Liver (tissue), 9 donors: ENCODE measurements around the gene KIF24. TPM values are rescaled to one million over a fixed set of nuclear protein-coding genes. Genes with fewer than 3 reads are reported as not detected.

Experiments
- DNase-seq: peaks from one replicate; pipeline ENCODE4 v3.0.0-alpha.2; 2017; ENCODE audit warnings: low spot score
- H3K27ac ChIP-seq, 2 donors: one replicate each; pipeline ENCODE4 v1.7.0; 2013; ENCODE audit warnings: inconsistent platforms in 2 of 2, low read length in 2 of 2, control low read depth in 1 of 2, low read depth in 1 of 2, mild to moderate bottlenecking in 1 of 2
- H3K27me3 ChIP-seq, 4 donors: one replicate each; pipeline versions ENCODE4 v1.6.1 to v1.7.0; 2013; ENCODE audit warnings: low read length in 3 of 4, inconsistent platforms in 1 of 4, mild to moderate bottlenecking in 1 of 4, moderate library complexity in 1 of 4; ENCODE audit not compliant: control insufficient read depth in 4 of 4, insufficient read depth in 4 of 4
- H3K36me3 ChIP-seq, 4 donors: one replicate each; pipeline versions ENCODE4 v1.6.1 to v1.7.0; 2013; ENCODE audit warnings: low read length in 3 of 4, mild to moderate bottlenecking in 3 of 4, low read depth in 1 of 4, moderate library complexity in 1 of 4; ENCODE audit not compliant: control insufficient read depth in 4 of 4, insufficient read depth in 3 of 4
- H3K4me1 ChIP-seq, 4 donors: one replicate each; pipeline versions ENCODE4 v1.6.1 to v1.7.0; 2013; ENCODE audit warnings: low read length in 3 of 4, mild to moderate bottlenecking in 3 of 4, moderate library complexity in 1 of 4; ENCODE audit not compliant: control insufficient read depth in 4 of 4, insufficient read depth in 4 of 4
- H3K4me3 ChIP-seq, 3 donors: one replicate each; pipeline versions ENCODE4 v1.6.1 to v1.7.0; 2013; ENCODE audit warnings: low read length in 3 of 3, control low read depth in 1 of 3, low read depth in 1 of 3, mild to moderate bottlenecking in 1 of 3
- H3K9ac ChIP-seq, 2 donors: one replicate each; pipeline ENCODE4 v1.7.0; 2013; ENCODE audit warnings: low read length in 2 of 2, mild to moderate bottlenecking in 2 of 2, moderate library complexity in 2 of 2, control low read depth in 1 of 2, low read depth in 1 of 2
- H3K9me3 ChIP-seq, 4 donors: one replicate each; pipeline versions ENCODE4 v1.6.1 to v1.7.0; 2013; ENCODE audit warnings: low read length in 3 of 4; ENCODE audit not compliant: control insufficient read depth in 4 of 4
- ATF3 ChIP-seq: IDR thresholded peaks from 2 replicates; pipeline ENCODE4 v1.6.1; 2016; ENCODE audit warnings: antibody characterized with exemption
- CTCF ChIP-seq: fragments of 150-350 bp; IDR thresholded peaks from 2 replicates; pipeline ENCODE4 v1.5.1; 2017; ENCODE audit warnings: improper control_type of control experiment, low read depth, low read length; ENCODE audit not compliant: missing input control
- EGR1 ChIP-seq, 2 donors: IDR thresholded peaks; 2 replicates each; pipeline ENCODE4 v1.6.1; 2016 to 2018; ENCODE audit warnings: antibody characterized with exemption in 2 of 2, low read depth in 2 of 2
- FOXA1 ChIP-seq: IDR thresholded peaks from 2 replicates; pipeline ENCODE4 v1.6.1; 2016; ENCODE audit warnings: antibody characterized with exemption
- FOXA2 ChIP-seq: IDR thresholded peaks from 2 replicates; pipeline ENCODE4 v1.6.1; 2016; ENCODE audit warnings: antibody characterized with exemption
- GABPA ChIP-seq, 2 donors: IDR thresholded peaks in 1 of 2; conservative IDR thresholded peaks in 1 of 2; 2 replicates each; pipeline ENCODE4 v1.6.1; 2016; ENCODE audit warnings: antibody characterized with exemption in 2 of 2, mild to moderate bottlenecking in 1 of 2, moderate library complexity in 1 of 2
- HNF4A ChIP-seq, 2 donors: conservative IDR thresholded peaks; 2 replicates each; pipeline ENCODE4 v1.6.1; 2016; ENCODE audit warnings: antibody characterized with exemption in 2 of 2, mild to moderate bottlenecking in 2 of 2
- HNF4G ChIP-seq: IDR thresholded peaks from 2 replicates; pipeline ENCODE4 v1.6.1; 2016; ENCODE audit warnings: antibody characterized with exemption
- JUND ChIP-seq, 2 donors: IDR thresholded peaks; 2 replicates each; pipeline ENCODE4 v1.6.1; 2016; ENCODE audit warnings: antibody characterized with exemption in 2 of 2
- MAX ChIP-seq: IDR thresholded peaks from 2 replicates; pipeline ENCODE4 v1.6.1; 2016; ENCODE audit warnings: antibody characterized with exemption
- NR2F2 ChIP-seq: IDR thresholded peaks from 2 replicates; pipeline ENCODE4 v1.6.1; 2016; ENCODE audit warnings: antibody characterized with exemption
- RAD21 ChIP-seq, 2 donors: IDR thresholded peaks; 2 replicates each; pipeline ENCODE4 v1.6.1; 2016; ENCODE audit warnings: antibody characterized with exemption in 2 of 2, mild to moderate bottlenecking in 2 of 2
- REST ChIP-seq: IDR thresholded peaks from 2 replicates; pipeline ENCODE4 v1.6.1; 2016; ENCODE audit warnings: antibody characterized with exemption, mild to moderate bottlenecking
- RXRA ChIP-seq, 2 donors: IDR thresholded peaks; 2 replicates each; pipeline ENCODE4 v1.6.1; 2017 to 2018; ENCODE audit warnings: antibody characterized with exemption in 2 of 2, mild to moderate bottlenecking in 1 of 2
- SP1 ChIP-seq: IDR thresholded peaks from 2 replicates; pipeline ENCODE4 v1.6.1; 2018; ENCODE audit warnings: antibody characterized with exemption, mild to moderate bottlenecking
- YY1 ChIP-seq: IDR thresholded peaks from 2 replicates; pipeline ENCODE4 v1.6.1; 2016; ENCODE audit warnings: antibody characterized with exemption, mild to moderate bottlenecking
- ZBTB33 ChIP-seq: IDR thresholded peaks from 2 replicates; pipeline ENCODE4 v1.6.1; 2016; ENCODE audit warnings: antibody characterized with exemption
- WGBS: extraction: QIAGEN DNeasy Blood & Tissue Kit; methylation state at CpG from one replicate; pipeline ENCODE4 v1.1.7; 2013; 5-methylcytosine and 5-hydroxymethylcytosine counted together
- polyA plus RNA-seq, 2 donors: library from polyadenylated mRNA; stranded (reverse) in 1 of 2; unstranded in 1 of 2; fragments of 200-250 nt in 1 of 2; fragments of >200 nt in 1 of 2; fragmentation: Nextera tagmentation in 1 of 2; extraction: Ambion mirVana in 1 of 2; gene quantifications; one replicate each; pipeline versions ENCODE4 v1.2.1 to v1.2.3, GENCODE V29; 2013 to 2015
- total RNA-seq, 2 donors: library from RNA; depleted of rRNA; stranded (reverse); fragments of >200 nt; gene quantifications; one replicate each; pipeline ENCODE4 v1.2.3, GENCODE V29; 2014
- donor health status: healthy.
- donor health status: healthy.
- donor health status: healthy.
- donor health status: healthy.
- donor health status: healthy.

Gene KIF24
- total and polyA plus RNA-seq, 4 donors, result 0.13 to 4.1 (median 0.20) TPM

GRCh38 chr9:34332076-34332964 is 3.3 kb upstream of the KIF24 start:
- Histone ChIP-seq H3K9ac (no peak overlapping the region), H3K4me3 (no peak overlapping the region)
- TF ChIP-seq RXRA (IDR thresholded peaks at IDR 0.05) (peak in 1 of 2 donors; percentile 31), JUND (IDR thresholded peaks at IDR 0.05) (no peak), YY1 (peak; percentile 22), REST (peak; percentile 20), RAD21 (IDR thresholded peaks at IDR 0.05) (peak; percentile 98), CTCF (peak; percentile 86), MAX (no peak), HNF4A (conservative IDR thresholded peaks at IDR 0.05) (peak; percentile 34 to 36), FOXA2 (no peak)

GRCh38 chr9:34331196-34331595 is 2.1 kb upstream of the KIF24 start:
- peaks cover 2 to 42% (median 20%) of the 10 kb centered on the region in 4 donors for H3K4me1 ChIP-seq
- TF ChIP-seq JUND (IDR thresholded peaks at IDR 0.05), result no peak
- no peak for TF ChIP-seq REST
- TF ChIP-seq RAD21 (IDR thresholded peaks at IDR 0.05), result no peak
- TF ChIP-seq ZBTB33, result no peak
- TF ChIP-seq HNF4G, result no peak
- no peak for TF ChIP-seq GABPA (IDR thresholded peaks at IDR 0.05 in 1 of 2, conservative IDR thresholded peaks at IDR 0.05 in 1 of 2)
- no peak for TF ChIP-seq RXRA (IDR thresholded peaks at IDR 0.05)
- no peak for TF ChIP-seq ATF3
- TF ChIP-seq FOXA2, result no peak
- no peak for TF ChIP-seq EGR1 (IDR thresholded peaks at IDR 0.05; ENCODE audit: low read depth in 2 of 2)
- TF ChIP-seq YY1, result no peak
- no peak for TF ChIP-seq MAX
- no peak for TF ChIP-seq FOXA1
- no peak for TF ChIP-seq SP1
- no peak for TF ChIP-seq NR2F2
- TF ChIP-seq HNF4A (conservative IDR thresholded peaks at IDR 0.05), result no peak

More at GRCh38 chr9:34332076-34332964, 3.3 kb upstream of the KIF24 start:
- WGBS, result 28% methylated on average over 7 of the region's 7 CpGs
- Histone ChIP-seq H3K27ac (no peak overlapping the region), H3K36me3 (peaks cover 0 to 1% (median 0%) of the 10 kb centered on the region in 4 donors), H3K9me3 (no peaks in the 10 kb centered on the region), H3K4me1 (peaks cover 2 to 42% (median 20%) of the 10 kb centered on the region in 4 donors), H3K27me3 (no peaks in the 10 kb centered on the region)
- DNase-seq, result no peak

More at GRCh38 chr9:34331196-34331595, 2.1 kb upstream of the KIF24 start:
- Histone ChIP-seq H3K9me3 (no peaks in the 10 kb centered on the region), H3K4me3 (no peak overlapping the region), H3K36me3 (no peaks in the 10 kb centered on the region), H3K27me3 (no peaks in the 10 kb centered on the region), H3K9ac (no peak overlapping the region), H3K27ac (no peak overlapping the region)
- WGBS, result 81% methylated on average over 1 of the region's 1 CpG
- DNase-seq, result no peak
